Neutrophil (primary cell): ENCODE results near the gene PWP2.
"Not testable (repeated sequence)": the region's sequence is repeated elsewhere in the genome, so short reads cannot be mapped to it uniquely, and the experiment has no call there.

ENCODE experiments used
- H3K27ac ChIP-seq: fragments of 200-600 bp; sonication (generic); 2 replicates; pipeline ENCODE4 v1.5.1; 2016; ENCODE audit warnings: mild to moderate bottlenecking, moderate library complexity
- H3K27me3 ChIP-seq: fragments of 200-600 bp; sonication (generic); 2 replicates; pipeline ENCODE4 v1.6.0; 2016; ENCODE audit warnings: mild to moderate bottlenecking
- H3K36me3 ChIP-seq: fragments of 200-600 bp; sonication (generic); 2 replicates; pipeline ENCODE4 v1.5.1; 2017
- H3K4me1 ChIP-seq, 2 experiments: fragments of 200-600 bp in 1 of 2; sonication (generic) in 1 of 2; 1 replicate in 1 of 2; 2 replicates in 1 of 2; pipeline versions ENCODE4 v1.5.1 to v1.6.1; 2013 to 2016; ENCODE audit warnings: low read depth in 1 of 2, low read length in 1 of 2, mild to moderate bottlenecking in 1 of 2, moderate library complexity in 1 of 2; ENCODE audit not compliant: control insufficient read depth in 1 of 2, insufficient read depth in 1 of 2
- H3K4me3 ChIP-seq, 2 experiments: fragments of 200-600 bp in 1 of 2; sonication (generic) in 1 of 2; 1 replicate in 1 of 2; 2 replicates in 1 of 2; pipeline ENCODE4 v1.5.1; 2013 to 2016; ENCODE audit warnings: low read depth in 1 of 2, low read length in 1 of 2, mild to moderate bottlenecking in 1 of 2, moderate library complexity in 1 of 2
- H3K9me3 ChIP-seq: fragments of 200-600 bp; sonication (generic); 2 replicates; pipeline ENCODE4 v1.5.1; 2016

The PWP2 gene

DNA sequence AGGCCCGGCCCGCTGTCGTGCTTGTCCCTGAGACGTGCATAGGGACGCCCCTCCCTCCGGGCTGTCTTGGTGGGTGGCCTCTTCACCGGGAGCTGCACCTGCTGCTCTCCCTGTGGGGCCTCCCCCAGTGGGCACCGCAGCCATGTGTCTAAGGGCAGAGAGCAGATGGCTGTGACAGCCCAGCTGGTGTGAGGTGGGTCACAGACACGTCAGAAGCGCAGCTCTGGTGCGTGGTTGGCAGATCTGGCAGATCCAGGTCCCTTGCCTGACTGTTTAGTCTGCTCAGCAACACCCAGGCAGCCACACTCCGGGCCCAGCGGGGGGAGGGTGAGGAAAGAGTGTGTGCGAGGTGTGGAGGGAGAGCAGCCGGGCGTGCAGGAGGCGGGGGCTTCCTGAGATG, 36.2 kb downstream of the PWP2 start:
- not testable (repeated sequence) for H3K4me1 ChIP-seq, H3K27ac ChIP-seq, H3K27me3 ChIP-seq, H3K36me3 ChIP-seq, H3K9me3 ChIP-seq, H3K4me3 ChIP-seq

DNA sequence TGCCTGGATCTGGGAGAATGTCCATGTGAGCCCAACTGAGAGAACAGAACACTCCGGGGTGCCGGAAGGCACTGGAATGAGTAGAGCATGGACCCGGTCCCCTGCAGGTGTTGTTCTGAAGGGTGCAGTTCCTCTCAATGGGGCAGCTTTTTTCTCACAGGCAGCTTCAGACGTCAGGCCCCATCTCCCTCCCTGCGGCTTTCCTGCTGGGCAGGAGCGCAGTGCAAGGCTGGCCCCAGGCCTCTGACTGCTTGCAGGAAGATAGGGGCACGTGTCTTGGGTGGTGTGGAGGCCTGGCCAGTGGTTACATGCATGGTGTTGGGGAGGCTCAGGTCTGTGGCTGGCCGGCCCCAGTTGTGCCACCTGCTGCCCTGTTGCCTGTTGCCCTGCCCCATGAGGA, 36.8 kb downstream of the PWP2 start:
- not testable (repeated sequence) for H3K36me3 ChIP-seq, H3K4me1 ChIP-seq, H3K27ac ChIP-seq, H3K4me3 ChIP-seq, H3K27me3 ChIP-seq, H3K9me3 ChIP-seq

DNA sequence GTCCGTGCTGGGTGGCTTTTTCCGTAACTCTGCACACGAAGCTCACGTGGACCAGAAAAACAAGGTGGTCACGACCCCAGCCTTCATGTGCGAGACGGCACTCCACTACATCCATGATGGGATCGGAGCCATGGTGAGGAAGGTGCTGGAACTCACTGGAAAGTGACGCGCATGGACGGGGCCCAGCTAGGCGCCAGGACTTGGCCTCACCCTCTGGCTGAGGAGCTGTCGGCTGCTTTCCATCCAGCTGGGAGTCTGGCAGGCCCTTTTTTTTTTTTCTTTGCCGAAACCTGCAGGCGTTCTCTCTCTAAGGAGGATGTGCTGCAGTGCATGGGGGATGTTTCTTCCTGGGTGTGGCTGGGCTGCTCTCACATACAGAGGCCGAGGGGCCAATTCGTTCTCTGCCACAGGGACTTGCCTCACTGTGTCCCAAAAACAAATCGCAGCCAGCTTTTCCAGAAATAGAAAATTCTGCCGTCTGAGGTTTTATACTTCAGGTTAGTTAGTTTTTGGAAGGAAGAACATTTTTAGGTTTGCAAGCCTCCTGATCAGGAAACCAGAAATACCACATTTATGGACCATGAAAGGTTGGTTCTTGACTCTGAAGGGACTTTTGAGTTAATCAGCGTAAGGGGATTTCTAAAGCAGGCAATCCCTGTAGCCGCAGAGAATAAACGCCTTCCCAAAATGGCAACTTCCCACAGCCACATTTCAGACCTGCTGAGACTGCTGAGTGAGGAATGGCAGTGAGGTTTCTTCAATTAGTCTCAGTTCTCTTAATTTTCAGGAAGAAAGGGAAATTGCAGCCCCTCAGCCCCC, 37.8 kb downstream of the PWP2 start:
- H3K4me3 ChIP-seq = not testable (repeated sequence)

DNA sequence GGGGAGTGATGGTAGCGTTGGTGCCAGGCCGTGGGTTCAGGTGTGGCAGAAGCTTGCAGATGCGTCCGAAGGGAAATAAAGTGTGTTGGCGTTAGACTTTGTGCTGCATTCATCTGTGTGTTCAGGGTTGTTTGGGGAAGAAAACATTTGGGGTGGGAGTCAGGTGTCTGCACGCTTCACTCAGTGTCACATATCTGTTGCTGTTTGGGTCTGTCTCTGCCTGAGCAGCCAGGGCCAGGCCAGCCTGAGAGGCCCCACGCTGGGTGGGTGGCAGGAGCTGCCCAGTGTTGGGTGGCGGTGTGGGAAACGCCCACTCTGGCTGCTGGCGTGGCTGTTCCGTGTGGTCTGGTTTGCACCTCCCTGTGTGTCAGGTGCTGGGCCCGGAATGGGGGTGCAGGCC, 38.4 kb downstream of the PWP2 start:
- H3K4me1 ChIP-seq, H3K9me3 ChIP-seq, H3K36me3 ChIP-seq, H3K27me3 ChIP-seq, H3K27ac ChIP-seq, H3K4me3 ChIP-seq: not testable (repeated sequence)

More for the DNA sequence above, 37.8 kb downstream of the PWP2 start:
- not testable (repeated sequence) for H3K27ac ChIP-seq, H3K9me3 ChIP-seq, H3K36me3 ChIP-seq, H3K4me1 ChIP-seq, H3K27me3 ChIP-seq

DNA sequence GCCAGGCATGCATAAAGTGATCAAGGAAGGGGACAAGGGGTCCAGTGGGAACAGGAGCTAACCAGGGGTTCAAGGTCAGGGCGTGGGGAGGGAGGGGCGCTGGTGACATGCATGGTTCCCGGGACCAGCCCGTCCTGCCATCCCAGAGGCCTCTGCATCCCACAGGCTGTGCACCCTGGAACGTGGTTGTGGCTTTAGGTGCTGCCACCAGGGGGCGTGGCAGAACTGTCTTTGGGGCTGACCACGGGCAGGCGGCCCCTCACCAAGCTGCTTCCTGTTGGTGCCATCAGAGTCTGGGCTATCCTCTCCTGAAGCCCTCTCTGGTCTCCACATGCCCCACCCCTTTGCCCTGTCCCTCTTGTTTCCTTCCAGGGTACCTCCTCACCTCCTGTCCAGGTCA, 39.9 kb downstream of the PWP2 start:
- H3K4me3 ChIP-seq, H3K9me3 ChIP-seq, H3K36me3 ChIP-seq, H3K4me1 ChIP-seq, H3K27ac ChIP-seq, H3K27me3 ChIP-seq: not testable (repeated sequence)

DNA sequence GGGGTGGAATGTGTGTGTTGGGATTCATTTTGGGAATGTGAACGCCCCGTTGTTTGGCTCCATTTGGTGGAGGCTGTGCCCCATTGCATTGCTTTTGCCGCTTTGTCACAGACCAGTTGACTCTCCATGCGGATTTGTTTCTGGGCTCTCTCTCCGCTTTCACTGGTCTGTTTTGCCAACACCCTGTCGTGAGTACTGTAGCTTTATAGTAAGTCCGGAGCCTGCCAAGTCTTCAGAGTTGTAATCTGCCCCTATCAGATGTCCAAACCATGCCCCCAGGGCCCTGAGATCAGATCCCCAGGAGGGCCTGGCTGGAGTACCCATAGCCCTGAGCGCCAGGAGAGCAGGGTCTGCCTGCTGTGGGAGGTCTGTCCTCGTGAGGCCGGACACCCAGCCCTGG, 43.1 kb downstream of the PWP2 start:
- not testable (repeated sequence) for H3K4me1 ChIP-seq, H3K36me3 ChIP-seq

DNA sequence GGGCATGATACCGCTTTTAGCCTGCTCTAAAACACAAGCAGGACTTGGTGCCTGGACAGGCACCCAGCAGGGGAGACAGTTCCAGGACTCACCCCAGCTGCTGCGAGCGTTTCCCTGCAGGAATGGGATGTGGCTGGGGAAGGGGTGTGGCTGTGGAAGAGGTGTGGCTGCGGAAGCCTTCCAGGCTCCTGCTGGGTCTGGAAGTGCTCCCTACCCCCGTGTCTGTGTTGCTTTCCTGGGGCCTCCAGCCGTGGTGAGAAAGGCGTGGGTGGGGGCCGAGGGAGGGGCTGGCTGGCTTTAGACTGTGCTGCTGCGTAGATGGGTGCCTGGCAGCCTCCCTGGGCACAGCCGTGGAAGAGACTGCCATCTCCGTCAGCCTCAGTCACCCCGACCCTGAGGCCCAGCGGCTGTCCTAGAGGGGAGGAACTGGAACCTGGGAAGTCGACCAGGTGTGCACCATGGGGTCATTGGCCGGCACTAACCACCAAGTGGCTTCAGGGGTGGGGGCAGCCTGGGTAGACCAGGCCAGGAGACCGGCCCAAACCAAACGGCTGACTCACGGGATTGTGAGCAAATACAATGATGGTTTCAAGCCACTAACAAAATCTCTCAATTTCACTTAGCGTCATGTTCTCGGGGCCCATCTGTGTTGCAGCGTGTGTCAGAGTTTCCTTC, 46.2 kb downstream of the PWP2 start:
- not testable (repeated sequence) for H3K9me3 ChIP-seq, H3K27me3 ChIP-seq, H3K36me3 ChIP-seq, H3K4me3 ChIP-seq, H3K4me1 ChIP-seq
- H3K27ac ChIP-seq = peak overlapping the region; percentile 63

More for the DNA sequence above, 43.1 kb downstream of the PWP2 start:
- not testable (repeated sequence) for H3K9me3 ChIP-seq, H3K4me3 ChIP-seq, H3K27ac ChIP-seq, H3K27me3 ChIP-seq

DNA sequence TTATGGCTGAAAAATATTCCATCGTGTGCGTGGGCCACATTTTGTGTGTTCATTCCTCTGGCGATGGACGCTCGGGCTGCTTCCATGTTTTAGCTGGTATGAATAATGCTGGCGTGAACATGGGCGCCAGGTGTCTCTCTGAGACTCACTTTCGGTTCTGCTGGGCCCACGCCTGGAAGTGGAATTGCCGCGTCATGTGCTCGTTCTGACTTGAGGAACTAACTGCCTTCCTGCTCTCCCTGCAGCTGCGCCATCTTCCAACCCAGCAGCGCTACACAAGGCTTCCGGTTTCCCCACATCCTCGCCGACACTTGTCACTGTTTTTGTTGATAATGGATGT, 46.7 kb downstream of the PWP2 start:
- peak overlapping the region; percentile 63 for H3K27ac ChIP-seq
- not testable (repeated sequence) for H3K4me3 ChIP-seq, H3K4me1 ChIP-seq, H3K27me3 ChIP-seq, H3K9me3 ChIP-seq, H3K36me3 ChIP-seq

DNA sequence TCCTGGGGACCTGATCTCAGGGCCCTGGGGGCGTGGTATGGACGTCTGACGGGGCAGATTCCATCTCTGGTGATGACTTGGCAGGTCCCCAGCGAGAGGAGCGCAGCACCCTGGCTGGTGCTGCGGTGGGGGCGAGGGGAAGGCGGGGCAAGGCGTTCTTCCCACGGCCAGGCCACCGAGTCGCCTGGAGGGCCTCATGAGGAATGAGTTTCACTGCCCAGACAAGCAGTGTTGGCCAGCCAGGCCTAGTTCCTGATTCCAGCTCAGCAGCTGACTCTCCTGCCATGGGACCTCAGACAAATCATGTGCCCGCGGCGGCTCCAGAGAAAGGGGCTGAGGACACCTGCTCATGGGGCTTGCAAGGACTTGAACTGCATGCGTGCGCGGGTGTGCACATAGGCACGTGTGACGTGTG, 47.6 kb downstream of the PWP2 start:
- H3K27me3 ChIP-seq, H3K9me3 ChIP-seq, H3K27ac ChIP-seq, H3K36me3 ChIP-seq, H3K4me3 ChIP-seq, H3K4me1 ChIP-seq: not testable (repeated sequence)

DNA sequence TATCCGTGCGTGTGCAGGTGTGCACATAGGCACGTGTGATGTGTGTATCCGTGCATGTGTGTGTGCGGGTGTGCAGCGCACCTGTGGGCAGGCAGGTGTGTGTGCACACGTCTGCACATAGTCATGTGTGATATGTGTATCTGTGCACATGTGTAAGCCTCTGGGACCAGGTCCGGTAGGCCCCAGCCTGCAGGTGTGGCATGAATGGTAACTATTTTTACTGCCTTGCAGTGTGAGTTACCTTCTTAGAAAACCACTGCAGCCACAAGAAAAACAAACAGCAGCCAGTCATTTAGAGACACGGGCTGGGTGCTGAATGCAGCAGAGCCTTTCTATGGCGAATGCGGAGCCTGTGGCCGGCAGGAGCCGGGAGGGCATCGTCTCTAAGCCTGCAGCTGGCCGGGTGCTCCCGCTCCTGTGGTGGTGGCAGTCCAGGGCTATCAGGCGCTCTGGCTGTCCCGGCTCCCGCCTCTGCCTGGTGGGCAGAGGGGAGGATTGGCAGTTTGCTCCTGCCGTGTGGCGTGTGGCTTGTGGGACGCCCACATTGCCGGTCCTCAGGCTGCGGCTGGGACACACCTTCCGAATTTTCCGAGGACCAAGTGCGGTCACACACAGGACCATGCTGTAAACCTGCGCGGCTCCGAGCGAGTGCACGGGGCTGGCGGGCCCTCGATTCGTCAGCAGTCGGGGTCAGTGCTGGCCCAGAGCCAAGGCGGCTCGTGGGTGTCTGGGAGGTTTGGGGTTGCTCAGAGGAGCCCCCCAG, 48.2 kb downstream of the PWP2 start:
- H3K36me3 ChIP-seq, H3K9me3 ChIP-seq, H3K27me3 ChIP-seq, H3K4me1 ChIP-seq, H3K27ac ChIP-seq, H3K4me3 ChIP-seq: not testable (repeated sequence)

DNA sequence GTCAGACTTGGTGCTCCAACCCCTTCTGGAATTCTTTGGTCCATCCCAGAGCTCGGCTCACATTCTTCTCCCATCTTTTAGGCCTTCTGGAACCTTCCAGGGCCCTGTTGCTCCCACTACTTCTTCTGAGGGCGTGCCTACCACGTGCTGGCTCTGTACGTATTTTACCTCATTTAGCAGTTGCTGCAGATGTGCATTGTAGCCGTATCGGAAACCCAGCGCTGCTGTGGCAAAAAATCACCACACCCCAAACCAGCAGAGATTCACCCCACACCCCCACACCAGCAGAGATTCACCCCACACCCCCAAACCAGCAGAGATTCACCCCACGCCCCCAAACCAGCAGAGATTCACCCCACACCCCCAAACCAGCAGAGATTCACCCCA, 48.8 kb downstream of the PWP2 start:
- H3K4me3 ChIP-seq, H3K27me3 ChIP-seq, H3K9me3 ChIP-seq, H3K36me3 ChIP-seq, H3K4me1 ChIP-seq, H3K27ac ChIP-seq: not testable (repeated sequence)

DNA sequence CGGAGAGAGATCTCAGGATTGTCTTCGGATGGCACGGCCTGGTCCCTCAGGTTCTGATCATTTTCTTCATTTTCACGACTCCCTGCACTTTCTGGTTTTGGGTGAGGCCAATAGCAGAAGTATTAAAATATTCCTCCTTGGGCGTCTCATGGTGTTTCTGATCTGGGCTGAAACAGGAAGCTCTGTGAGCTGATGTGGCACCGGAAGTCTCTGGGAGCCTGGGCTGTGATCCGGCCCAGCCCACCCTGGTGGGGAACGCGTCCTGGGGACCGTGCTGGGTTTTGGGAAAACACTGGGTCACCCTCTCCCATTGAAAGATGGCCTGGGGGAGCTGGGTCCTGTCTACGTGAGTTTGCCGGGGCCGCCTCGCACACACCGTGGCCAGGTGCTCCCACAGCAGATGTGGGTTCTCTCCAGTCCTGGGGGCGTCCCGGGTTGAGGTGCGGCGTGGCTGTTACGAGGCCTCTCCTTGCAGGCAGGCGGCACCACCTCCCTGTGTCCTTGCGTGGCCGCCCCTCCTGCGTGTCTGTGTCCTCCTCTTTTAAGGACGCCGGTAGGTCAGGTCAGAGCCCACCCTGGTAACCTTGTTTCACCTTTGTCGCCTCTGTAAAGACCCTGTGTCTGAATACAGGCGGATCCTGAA, 50.4 kb downstream of the PWP2 start:
- H3K36me3 ChIP-seq, H3K4me1 ChIP-seq, H3K4me3 ChIP-seq, H3K27me3 ChIP-seq, H3K9me3 ChIP-seq: not testable (repeated sequence)
- H3K27ac ChIP-seq = peak overlapping the region; percentile 33

DNA sequence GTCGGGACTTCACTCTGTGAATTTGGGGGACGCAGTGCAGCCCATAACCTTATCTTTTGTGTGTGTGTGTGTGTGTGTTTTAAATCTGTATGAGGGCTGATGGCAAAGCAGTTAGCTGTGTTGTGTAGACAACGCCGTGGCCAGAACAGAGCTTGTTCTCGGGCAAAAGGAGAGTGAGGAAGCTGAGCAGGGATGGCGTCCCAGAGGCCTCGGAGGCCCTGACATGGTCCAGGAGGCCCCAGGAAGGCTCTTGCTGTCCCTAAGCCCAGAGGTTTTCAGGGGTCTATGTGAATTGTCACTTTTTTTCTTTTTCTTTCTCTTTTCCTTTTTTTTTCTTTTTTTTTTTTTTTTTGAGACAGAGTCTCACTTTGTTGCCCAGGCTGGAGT, 50.9 kb downstream of the PWP2 start:
- H3K4me1 ChIP-seq, H3K27ac ChIP-seq, H3K27me3 ChIP-seq, H3K9me3 ChIP-seq, H3K4me3 ChIP-seq, H3K36me3 ChIP-seq: not testable (repeated sequence)
